NCI-H524 treated with DMSO at 0.1 percent for 48 hours (cell line): ENCODE data around the gene FDPS.

Experiments used
- DNase-seq: peaks from one replicate; lab custom pipeline; 2025; lab: John Stamatoyannopoulos, UW

The FDPS gene

GRCh38 chr1:155308493-155309422 is at the start of gene FDPS:
Gene FDPS (plus strand): TSS chr1:155308866. CDS start chr1:155309790, 924 bp downstream.
- DNase-seq, result peak; percentile 94

- DNase-seq, result no peak
Observed at GRCh38 chr1:155260276-155260675, 48.4 kb upstream of the FDPS start.

- DNase-seq, result no peak
Observed at GRCh38 chr1:155261493-155261851, 47.2 kb upstream of the FDPS start.

GRCh38 chr1:155261852-155262673 is 46.6 kb upstream of the FDPS start, which contains the start of gene SCAMP3:
Gene SCAMP3 (minus strand): TSS chr1:155262360. CDS start chr1:155262151, 209 bp downstream.
- peak; percentile 86 for DNase-seq

GRCh38 chr1:155263067-155263466 is 45.6 kb upstream of the FDPS start:
- no peak for DNase-seq

GRCh38 chr1:155266553-155266952 is 42.1 kb upstream of the FDPS start:
- no peak for DNase-seq

GRCh38 chr1:155267373-155267772 is 41.3 kb upstream of the FDPS start:
- DNase-seq, result no peak

GRCh38 chr1:155268630-155269029 is 40.0 kb upstream of the FDPS start:
- no peak for DNase-seq

- no peak for DNase-seq
Observed at GRCh38 chr1:155269381-155269780, 39.3 kb upstream of the FDPS start.

- DNase-seq, result no peak
Observed at GRCh38 chr1:155272466-155273342, 36.0 kb upstream of the FDPS start.

GRCh38 chr1:155273343-155274245 is 35.1 kb upstream of the FDPS start, which contains the start of gene CLK2:
Gene CLK2 (minus strand): TSS chr1:155273504. CDS start chr1:155270977, 2,527 bp downstream.
- DNase-seq, result peak; percentile 76

GRCh38 chr1:155277070-155277901 is 31.4 kb upstream of the FDPS start, which contains the start of gene HCN3:
Gene HCN3 (plus strand): TSS chr1:155277463. CDS start chr1:155277591, 128 bp downstream.
- DNase-seq, result peak; percentile 71

GRCh38 chr1:155277902-155278688 is 30.6 kb upstream of the FDPS start:
- no peak for DNase-seq

- no peak for DNase-seq
Observed at GRCh38 chr1:155278689-155279160, 29.9 kb upstream of the FDPS start.

GRCh38 chr1:155279268-155279667 is 29.4 kb upstream of the FDPS start:
- DNase-seq, result no peak

- DNase-seq, result no peak
Observed at GRCh38 chr1:155282488-155283091, 26.1 kb upstream of the FDPS start.

- DNase-seq, result no peak
Observed at GRCh38 chr1:155284476-155284875, 24.2 kb upstream of the FDPS start.

GRCh38 chr1:155285063-155285462 is 23.6 kb upstream of the FDPS start:
- DNase-seq, result no peak
